ENCODE measurements around the gene HYAL1. TPM values are rescaled to one million over a fixed set of nuclear protein-coding genes. Genes with fewer than 3 reads are reported as not detected.
A peak's percentile ranks its signal among the peaks of the same experiment; 100 is the strongest.

Gene HYAL1
- total RNA-seq, 1 donor from 2014 or later = 52.2 TPM

DNA sequence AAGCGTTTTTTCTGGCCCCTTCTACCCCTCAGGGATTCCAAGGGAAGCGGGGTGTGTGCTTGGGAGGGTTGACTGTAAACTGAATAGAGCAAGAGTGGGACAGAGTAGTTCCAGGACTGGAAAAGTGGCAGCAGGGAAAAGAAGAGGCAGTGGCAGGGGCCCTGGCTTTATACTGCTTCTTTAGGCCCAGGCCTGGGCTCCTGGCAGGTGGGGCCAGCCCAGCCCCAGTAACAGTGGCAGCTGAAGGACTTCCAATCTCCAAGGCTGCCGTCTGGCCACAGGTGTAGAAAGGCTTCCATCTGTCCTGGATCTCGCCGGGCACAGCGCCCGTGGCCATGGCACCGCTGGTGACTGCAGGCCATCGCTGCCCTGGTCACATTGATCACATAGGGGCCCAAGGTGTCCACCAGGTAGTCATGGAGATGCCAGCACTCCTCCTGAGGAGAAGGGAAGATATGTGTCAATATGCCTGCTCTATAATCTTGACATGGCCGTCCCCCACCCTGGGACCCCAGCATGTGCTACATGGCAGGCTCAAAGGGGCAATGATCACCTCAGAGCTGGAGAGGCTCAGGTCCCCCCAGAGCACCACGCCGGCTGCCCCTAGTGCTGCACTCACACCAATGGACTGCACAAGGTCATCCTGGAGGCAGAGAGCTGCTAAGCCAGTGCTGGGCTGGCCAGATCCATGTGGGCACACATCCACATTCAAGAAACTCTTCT lies 10.1 kb downstream of the HYAL1 start:
- H3K4me3 ChIP-seq = peak overlapping the region; percentile 95
- no peaks in the 10 kb centered on the region for H3K27me3 ChIP-seq (ENCODE audit: low read depth)
- DNase-seq = peak; percentile 18
- peak overlapping the region; percentile 93 for H3K27ac ChIP-seq (replicated peaks)
- intact Hi-C loops (cut with micrococcal nuclease) = no loop called here
- no peak for TF ChIP-seq CTCF (IDR thresholded peaks at IDR 0.05; ENCODE audit: borderline replicate concordance)
- H3K36me3 ChIP-seq = peaks cover 23% of the 10 kb centered on the region
- H3K9me3 ChIP-seq (replicated peaks) = no peaks in the 10 kb centered on the region
- peaks cover 37% of the 10 kb centered on the region for H3K4me1 ChIP-seq

DNA sequence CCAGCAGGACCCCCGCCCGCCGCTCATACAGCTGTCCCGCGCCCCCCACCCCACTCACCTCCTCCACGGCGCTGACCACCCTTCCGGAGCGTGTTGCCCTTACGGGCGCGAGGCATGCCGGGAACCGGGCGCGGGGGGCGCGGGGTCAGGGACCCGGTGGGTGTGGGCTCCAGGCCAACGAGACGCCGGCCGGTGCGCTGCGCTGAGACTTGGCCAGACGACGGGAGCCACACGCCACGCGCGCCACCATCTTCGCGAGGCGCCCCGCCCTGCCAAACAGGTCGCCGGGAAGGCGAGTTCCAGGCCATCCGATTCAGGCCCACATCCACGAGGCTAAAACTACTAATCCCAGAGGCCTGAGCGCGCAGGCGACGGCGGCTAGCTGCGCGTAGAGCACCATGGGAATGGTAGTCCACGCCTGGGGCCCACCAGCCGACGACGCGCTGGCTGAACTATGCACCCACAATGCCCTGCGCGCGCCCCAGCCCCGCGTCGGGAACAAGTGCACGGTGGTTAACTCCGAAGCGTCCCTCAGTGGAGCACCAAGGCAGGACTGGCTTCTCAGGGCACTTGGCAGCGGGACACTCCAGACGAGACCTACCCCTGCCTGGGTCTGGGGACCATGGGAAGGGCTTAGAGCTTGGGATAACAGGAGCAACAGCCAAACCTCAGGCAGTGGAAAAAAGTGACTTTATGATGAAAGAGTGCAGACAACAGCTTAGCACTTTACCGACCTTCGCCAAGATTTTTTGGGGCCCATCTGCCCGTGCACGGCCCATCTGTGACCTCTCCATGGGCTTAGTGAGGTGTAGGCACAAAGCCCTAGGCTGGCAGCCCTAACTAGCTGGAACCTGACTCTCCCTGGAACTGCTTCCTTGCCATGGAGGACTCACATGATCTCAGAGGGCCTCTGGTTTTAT lies 11.0 kb downstream of the HYAL1 start, which contains the start of gene IFRD2:
Gene IFRD2, minus strand, starts transcription at position 271 of the 920 bp plus-strand sequence. Its CDS starts 155 bp downstream, at position 116.
- H3K36me3 ChIP-seq = peaks cover 29% of the 10 kb centered on the region
- H3K4me1 ChIP-seq = peaks cover 40% of the 10 kb centered on the region
- H3K27ac ChIP-seq (replicated peaks) = peak within 1 kb of the TSS; percentile 93
- H3K4me3 ChIP-seq = peak within 1 kb of the TSS; percentile 95
- H3K27me3 ChIP-seq (ENCODE audit: low read depth) = no peaks in the 10 kb centered on the region
- peak; percentile 97 for DNase-seq
- no peak for TF ChIP-seq CTCF (IDR thresholded peaks at IDR 0.05; ENCODE audit: borderline replicate concordance)
- no peaks in the 10 kb centered on the region for H3K9me3 ChIP-seq (replicated peaks)
- intact Hi-C loops (cut with micrococcal nuclease) = no loop called here

- no peak for TF ChIP-seq CTCF (IDR thresholded peaks at IDR 0.05; ENCODE audit: borderline replicate concordance)
- H3K9me3 ChIP-seq (replicated peaks) = no peaks in the 10 kb centered on the region
- intact Hi-C loops (cut with micrococcal nuclease) = no loop called here
- peaks cover 29% of the 10 kb centered on the region for H3K36me3 ChIP-seq
- peak overlapping the region; percentile 93 for H3K27ac ChIP-seq (replicated peaks)
- peak; percentile 14 for DNase-seq
- no peak overlapping the region for H3K4me3 ChIP-seq
- no peaks in the 10 kb centered on the region for H3K27me3 ChIP-seq (ENCODE audit: low read depth)
- peaks cover 62% of the 10 kb centered on the region for H3K4me1 ChIP-seq
Observed at GRCh38 chr3:50290161-50290641, 13.2 kb downstream of the HYAL1 start.

- Histone ChIP-seq H3K27ac (replicated peaks) (peak overlapping the region; percentile 86), H3K9me3 (replicated peaks) (no peaks in the 10 kb centered on the region), H3K4me3 (no peak overlapping the region), H3K27me3 (ENCODE audit: low read depth) (no peaks in the 10 kb centered on the region), H3K36me3 (peaks cover 29% of the 10 kb centered on the region), H3K4me1 (peaks cover 66% of the 10 kb centered on the region)
- DNase-seq = no peak
- intact Hi-C loops (cut with micrococcal nuclease) = no loop called here
- TF ChIP-seq CTCF (IDR thresholded peaks at IDR 0.05; ENCODE audit: borderline replicate concordance) = no peak
Observed at GRCh38 chr3:50289130-50289529, 14.2 kb downstream of the HYAL1 start.

GRCh38 chr3:50288387-50289007 lies 14.9 kb downstream of the HYAL1 start:
- intact Hi-C loops (cut with micrococcal nuclease) = no loop called here
- Histone ChIP-seq H3K27me3 (ENCODE audit: low read depth) (no peaks in the 10 kb centered on the region), H3K4me3 (no peak overlapping the region), H3K27ac (replicated peaks) (peak overlapping the region; percentile 86), H3K36me3 (peaks cover 29% of the 10 kb centered on the region), H3K9me3 (replicated peaks) (no peaks in the 10 kb centered on the region), H3K4me1 (peaks cover 63% of the 10 kb centered on the region)
- TF ChIP-seq CTCF (IDR thresholded peaks at IDR 0.05; ENCODE audit: borderline replicate concordance) = no peak
- peak; percentile 16 for DNase-seq
